Peyer's patch (tissue), 4 donors: ENCODE measurements around the gene PITX1.

ENCODE experiments used
- POLR2A ChIP-seq, 2 donors: fragments of 450-650 bp; IDR thresholded peaks; one replicate each; pipeline ENCODE4 v1.5.1; 2017; ENCODE audit warnings: antibody characterized with exemption in 2 of 2, mild to moderate bottlenecking in 2 of 2, moderate library complexity in 2 of 2
- TF ChIP-seq, protein P1 (sequence below), 6 experiments: fragments of 450-650 bp in 4 of 6; fragments of 200-600 bp in 2 of 6; sonication (generic) in 1 of 6; IDR thresholded peaks; one replicate each; pipeline ENCODE4 v1.5.1; 2017 to 2019; ENCODE audit warnings: antibody characterized with exemption in 6 of 6, mild to moderate bottlenecking in 3 of 6, moderate library complexity in 1 of 6

DNA sequence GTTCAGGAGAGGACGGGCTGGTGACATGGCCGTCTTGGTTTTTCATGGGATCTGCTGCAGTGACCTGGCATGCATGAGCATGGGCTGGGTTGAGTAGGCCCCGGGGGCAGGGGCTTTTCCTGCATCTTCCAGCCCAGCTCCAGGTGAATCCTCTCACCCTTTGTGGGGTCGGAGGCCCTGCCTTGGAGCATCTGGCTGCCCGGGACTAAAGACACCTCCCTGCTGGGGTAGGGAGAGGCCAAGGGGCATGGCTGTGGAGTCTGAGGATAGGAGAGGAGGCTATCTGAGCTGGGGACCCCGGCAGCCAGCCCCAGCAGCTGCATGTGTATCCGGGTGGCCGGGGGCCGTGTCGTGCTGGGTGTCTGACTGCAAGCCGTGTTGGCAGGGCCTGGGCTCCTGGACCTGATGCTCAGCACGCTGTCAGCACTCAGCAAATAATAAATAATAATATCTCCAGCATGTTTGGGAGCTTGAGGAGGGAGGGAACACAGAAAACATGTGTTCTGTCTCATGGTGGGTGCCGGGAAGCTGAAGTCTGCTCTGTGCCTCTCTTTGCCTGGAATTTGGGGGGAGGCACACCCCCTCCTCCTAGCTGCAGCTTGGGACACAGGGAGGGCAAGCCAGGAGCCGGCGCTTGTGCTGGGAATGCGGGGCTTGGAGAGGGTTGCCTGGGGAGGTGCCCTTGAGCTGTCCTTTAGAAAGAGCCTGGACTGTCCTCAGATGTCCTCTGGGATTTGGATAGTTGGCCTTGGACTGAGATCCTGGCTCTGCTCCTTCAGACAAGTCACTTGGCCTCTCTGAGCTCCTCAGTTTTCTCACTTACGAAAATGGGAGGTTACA, 28.4 kb upstream of the PITX1 start:
- TF ChIP-seq, protein P1, sequence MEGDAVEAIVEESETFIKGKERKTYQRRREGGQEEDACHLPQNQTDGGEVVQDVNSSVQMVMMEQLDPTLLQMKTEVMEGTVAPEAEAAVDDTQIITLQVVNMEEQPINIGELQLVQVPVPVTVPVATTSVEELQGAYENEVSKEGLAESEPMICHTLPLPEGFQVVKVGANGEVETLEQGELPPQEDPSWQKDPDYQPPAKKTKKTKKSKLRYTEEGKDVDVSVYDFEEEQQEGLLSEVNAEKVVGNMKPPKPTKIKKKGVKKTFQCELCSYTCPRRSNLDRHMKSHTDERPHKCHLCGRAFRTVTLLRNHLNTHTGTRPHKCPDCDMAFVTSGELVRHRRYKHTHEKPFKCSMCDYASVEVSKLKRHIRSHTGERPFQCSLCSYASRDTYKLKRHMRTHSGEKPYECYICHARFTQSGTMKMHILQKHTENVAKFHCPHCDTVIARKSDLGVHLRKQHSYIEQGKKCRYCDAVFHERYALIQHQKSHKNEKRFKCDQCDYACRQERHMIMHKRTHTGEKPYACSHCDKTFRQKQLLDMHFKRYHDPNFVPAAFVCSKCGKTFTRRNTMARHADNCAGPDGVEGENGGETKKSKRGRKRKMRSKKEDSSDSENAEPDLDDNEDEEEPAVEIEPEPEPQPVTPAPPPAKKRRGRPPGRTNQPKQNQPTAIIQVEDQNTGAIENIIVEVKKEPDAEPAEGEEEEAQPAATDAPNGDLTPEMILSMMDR (IDR thresholded peaks at IDR 0.05): no peak
- no peak for TF ChIP-seq POLR2A (IDR thresholded peaks at IDR 0.05)
